GM13977 (cell line): ENCODE results near the gene ERC2.

Source experiments
- DNase-seq: peaks from one replicate; pipeline ENCODE4 v3.0.0; 2012; ENCODE audit warnings: low spot score
- CTCF ChIP-seq: IDR thresholded peaks from 2 replicates; pipeline ENCODE4 v1.5.1; 2012; ENCODE audit warnings: mild to moderate bottlenecking, control low read depth; ENCODE audit not compliant: insufficient read depth; ENCODE audit errors: extremely low read depth, missing control alignments
- in situ Hi-C: fragments of 300-500 bp; cut with MboI; formaldehyde crosslinking; loops from one replicate; pipeline ENCODE4 v1.12.0; 2022; ENCODE audit warnings: low sequenced_read_pairs, low pct_unique_long_range_greater_than_20kb, mixed read lengths, inconsistent platforms; ENCODE audit not compliant: unreplicated experiment

Gene ERC2

DNA sequence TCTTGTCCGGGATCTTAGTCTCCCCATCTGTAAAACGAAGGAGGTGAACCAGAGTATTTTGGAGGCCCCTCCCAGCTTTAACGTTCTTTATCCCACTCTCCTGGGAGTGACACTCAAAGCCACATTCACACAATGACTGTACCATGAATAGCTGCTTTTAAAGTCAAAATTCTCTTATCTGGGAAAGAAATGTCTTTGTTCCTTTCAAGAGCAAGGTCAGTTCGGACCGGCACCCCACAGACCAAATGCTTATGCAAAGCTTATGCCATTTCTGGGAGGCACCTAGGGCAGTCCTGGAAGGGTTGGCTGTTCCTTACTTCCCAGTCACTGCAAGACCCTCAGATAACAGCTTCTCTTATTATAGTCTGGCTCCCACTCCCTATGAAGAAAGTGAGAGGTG lies 927.7 kb downstream of the ERC2 start:
- no peak for DNase-seq
- TF ChIP-seq CTCF: no peak
- in situ Hi-C loops: no loop called here

GRCh38 chr3:55538158-55538557 lies 930.1 kb downstream of the ERC2 start:
- TF ChIP-seq CTCF: no peak
- in situ Hi-C loops: no loop called here
- DNase-seq: no peak

- DNase-seq: no peak
- in situ Hi-C loops: no loop called here
- no peak for TF ChIP-seq CTCF
Measured at GRCh38 chr3:55537563-55537962, 930.7 kb downstream of the ERC2 start.

DNA sequence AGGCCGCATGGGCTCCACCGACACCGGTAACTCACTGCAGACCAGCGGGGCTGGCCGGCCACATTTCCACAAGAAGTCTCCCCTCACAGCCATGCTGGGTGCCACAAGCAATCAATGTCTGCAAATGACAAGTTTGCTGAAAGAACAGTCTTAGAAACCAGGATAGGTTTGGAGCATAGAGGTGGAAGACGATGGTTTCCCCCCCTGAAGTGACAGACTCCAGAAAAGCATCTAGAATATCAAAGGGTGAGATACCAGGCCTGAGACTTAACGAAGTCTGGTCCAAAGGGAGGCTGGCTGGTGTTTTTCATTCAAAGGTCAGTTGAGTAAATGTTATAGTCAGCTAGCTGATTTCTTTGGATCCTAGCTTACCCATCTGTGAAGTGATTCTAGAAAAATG lies 931.1 kb downstream of the ERC2 start:
- in situ Hi-C loops: no loop called here
- DNase-seq: no peak
- TF ChIP-seq CTCF: no peak

DNA sequence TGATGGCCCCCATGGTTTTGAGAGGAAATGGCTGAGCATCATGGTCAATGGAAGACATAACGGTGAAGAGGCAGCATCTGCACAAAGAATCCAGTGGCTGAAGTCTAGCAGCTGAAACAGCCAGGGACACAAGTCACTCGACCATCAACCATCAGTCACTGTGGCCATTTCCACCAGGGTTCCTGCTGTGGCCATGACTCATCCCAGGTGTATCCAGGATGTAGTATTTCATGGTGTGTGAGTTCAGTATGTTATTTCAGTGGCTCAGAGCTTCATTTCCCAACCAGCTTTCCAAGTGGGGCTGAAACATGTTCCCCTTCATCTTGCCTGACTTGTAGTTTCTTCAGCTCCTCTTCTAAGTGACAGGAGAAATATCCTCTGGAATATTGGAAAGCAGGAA lies 933.4 kb downstream of the ERC2 start:
- DNase-seq: no peak
- TF ChIP-seq CTCF: no peak
- in situ Hi-C loops: no loop called here

- no peak for DNase-seq
- no peak for TF ChIP-seq CTCF
- in situ Hi-C loops: no loop called here
Measured at GRCh38 chr3:55532806-55533205, 935.5 kb downstream of the ERC2 start.

DNA sequence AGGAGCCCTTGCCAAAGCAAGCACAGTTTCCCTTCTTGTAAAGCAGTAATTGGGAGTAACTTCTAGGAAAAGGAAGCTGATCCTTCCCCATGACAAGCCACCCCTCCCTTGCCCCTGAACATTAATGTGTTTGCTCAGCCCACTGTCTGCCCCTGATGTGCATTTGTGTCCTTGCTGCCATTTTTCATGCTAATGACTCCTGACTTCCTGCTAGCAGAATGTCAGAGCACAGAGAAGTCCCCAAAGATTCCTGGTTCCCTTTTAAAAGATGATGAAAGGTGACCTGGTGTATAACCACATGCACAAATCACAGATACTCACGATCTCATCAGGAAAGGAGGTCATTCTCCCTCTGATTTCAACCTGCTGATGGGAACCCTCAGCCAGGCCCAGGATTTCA lies 936.9 kb downstream of the ERC2 start:
- in situ Hi-C loops: no loop called here
- no peak for DNase-seq
- TF ChIP-seq CTCF: no peak
